HG03469 (cell line): ENCODE measurements around the gene TFAP2A.

ENCODE experiments used
- ATAC-seq: cut with Tn5 transposase; IDR thresholded peaks from one replicate; pipeline ENCODE4 v1.9.1; 2021; ENCODE audit warnings: mild to moderate bottlenecking, moderate library complexity, moderate number of reproducible peaks; ENCODE audit not compliant: unreplicated experiment

Gene TFAP2A

DNA sequence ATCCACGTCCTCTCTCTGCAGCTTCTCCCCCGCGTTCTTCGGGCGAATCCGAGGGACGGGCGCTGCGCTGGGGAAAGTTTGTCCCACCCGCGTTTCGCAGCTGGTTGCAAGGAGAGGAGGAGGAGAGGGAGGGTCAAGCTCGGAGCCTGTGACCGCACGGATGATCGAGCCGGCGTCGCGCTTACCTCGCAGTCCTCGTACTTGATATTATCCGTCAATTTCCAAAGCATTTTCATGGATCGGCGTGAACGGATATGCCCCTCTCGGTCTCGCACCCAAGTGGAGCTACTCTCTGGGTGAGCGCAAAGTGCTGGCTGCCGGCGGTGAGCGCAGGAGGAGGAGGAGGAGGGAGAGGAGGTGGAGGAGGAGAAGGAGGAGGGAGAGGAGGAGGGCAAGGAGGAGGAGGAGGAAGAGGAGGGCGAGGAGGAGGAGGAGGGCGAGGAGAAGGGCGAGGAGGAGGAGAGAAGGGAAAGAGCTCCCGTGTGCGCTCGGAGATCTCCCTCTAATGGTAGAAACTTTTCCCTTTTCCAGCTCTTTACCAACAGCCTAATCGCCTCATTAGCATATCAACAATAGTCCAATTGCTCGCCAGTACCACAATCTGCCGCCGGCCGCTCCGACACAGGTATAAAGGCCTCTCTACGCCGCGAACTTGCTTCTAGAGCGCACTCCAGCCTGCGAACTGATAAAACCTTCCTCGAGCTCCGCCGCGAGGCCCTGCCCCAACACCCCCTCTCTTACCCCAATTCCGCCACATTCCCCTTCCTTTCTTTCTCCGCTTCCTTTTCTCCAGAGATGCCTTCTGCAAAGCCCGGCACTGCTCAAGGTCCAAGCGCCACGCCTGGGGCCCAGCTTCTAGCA, at the start of gene TFAP2A:
TFAP2A (minus strand) TSS at position 319 of the 861 bp plus-strand sequence; CDS start at position 236, 83 bp downstream.
- no peak for ATAC-seq

DNA sequence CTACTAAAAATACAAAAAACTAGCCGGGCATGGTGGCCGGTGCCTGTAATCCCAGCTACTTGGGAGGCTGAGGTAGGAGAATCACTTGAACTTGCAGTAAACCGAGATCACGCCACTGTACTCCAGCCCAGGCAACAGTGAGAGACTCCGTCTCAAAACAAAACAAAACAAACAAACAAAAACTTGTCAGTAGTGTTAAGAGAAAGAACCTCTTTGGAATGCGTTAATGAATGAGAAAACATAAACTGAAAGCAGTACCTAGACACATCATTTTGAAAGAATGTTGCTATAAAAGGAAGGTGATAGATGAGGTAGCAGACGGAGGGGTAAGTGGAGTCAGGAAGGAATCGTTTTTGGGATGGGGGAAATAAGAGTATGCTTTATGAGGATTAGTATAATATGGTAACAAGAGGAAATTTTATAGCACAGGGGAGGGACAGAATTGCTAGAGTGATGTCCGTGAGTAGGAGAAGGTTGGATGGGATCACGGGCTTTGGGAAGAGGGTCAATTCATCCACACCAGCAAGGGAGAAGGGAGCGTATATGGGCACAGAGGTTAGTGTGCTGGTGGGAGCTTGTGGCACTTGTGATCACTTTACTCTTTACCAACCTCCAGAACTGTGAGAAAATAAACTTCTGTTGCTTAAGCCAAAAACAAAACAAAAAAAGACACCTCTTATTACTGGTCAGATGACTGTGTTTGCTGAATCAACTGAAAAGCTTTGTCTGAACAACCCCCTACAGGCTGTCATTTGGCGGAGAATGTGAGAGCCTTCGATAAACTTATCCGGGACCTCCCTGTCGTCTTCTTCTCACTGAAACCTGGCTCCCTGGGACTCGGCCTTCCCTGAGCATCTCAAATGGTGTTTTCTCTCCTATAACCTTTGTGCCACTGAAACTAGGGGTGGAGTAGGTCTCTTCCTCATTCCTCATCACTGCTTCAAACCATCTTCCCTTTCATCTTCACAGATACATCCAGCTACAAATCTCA, 48.9 kb upstream of the TFAP2A start:
- no peak for ATAC-seq

DNA sequence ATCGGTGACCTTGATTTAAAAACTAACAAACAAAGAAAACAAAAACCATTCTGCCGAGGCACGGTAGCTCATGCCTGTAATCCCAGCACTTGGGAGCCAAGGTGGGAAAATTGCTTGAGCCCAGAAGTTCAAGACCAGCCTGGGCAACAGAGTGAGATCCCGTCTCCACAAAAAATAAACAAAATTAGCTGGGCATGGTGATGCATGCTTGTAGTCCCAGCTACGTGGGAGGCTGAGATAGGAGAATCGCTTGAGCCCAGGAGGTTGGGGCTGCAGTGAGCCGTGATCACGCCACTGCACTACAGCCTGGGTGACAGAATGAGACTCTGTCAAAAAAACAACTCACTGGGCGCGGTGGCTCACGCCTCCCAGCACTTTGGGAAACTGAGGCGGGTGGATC, 48.2 kb upstream of the TFAP2A start:
- ATAC-seq: no peak

DNA sequence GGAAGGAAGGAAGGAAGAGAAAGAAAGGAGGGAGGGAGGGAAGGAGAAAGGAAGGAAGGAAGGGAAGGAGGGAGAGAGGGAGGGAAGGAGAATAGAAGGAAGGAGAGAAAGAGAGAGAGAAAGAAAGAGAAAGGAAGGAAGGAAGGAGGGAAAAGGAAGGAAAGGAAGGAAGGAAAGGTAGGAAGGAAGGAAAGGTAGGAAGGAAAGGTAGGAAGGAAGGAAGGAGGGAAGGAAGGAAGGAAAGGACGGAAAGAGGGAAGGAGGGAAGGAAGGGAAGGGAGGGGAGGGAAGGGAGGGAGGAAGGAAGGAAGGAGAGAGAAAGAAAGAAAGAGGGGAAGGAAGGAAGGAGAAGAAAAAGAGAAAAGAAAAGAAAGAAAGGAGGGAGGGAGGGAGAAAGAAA, 47.0 kb upstream of the TFAP2A start:
- no peak for ATAC-seq

DNA sequence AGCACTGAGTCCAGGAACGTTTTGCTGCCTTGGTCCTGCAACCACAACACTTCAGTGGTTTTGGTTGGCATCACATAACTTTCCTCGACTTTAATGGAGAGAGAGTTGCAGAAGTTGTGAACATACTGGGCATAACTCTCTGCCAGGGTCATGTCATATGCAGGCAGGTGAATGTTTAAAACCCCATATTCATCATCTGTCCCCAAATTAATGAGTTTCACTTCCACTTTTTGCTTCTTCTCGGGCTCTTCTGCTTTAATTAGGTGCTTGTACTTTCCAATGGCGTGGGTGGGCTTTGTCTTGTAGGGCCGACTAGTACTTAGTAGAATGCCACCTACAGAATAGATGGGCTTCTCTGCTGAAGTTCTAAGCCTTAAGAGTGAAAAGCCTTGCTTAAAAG, 45.2 kb upstream of the TFAP2A start:
- peak; percentile 96 for ATAC-seq

DNA sequence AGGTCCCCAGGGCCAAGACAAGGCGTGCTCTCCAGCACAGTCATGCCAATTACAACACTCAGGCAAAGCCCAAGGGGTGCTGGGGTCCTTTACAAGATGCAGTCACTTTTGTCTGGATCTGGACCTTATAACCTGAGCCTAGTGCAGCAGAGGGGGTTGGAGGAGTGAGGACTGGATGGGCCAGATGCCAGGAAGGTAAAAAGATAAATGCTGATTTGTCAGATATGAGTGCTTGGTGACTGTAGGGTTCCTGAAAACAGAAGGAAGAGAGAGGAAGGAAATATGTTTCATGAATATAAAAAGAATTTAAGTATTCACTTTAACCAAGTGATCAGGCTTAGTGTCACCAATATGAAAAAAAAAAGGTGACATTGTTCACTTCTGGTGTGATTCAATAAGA, 43.4 kb upstream of the TFAP2A start:
- no peak for ATAC-seq

DNA sequence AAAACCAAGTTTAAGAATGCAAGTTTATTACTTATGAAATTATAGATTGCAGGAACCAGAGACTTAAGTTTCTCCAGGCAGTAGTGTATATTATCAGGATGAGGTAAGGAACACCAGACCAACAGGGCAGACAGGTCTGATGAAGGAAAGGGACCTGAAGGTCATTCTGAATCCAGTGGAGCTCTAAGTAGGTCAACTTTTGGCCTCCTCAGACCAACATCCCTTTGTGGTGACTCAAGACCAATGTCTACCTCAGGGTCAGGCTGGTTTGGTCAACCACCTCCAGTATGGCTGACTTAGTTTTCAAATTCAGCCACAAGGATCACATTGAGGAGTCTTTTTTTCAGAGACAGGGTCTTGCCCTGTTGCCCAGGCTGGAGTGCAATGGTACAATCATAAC, 38.7 kb upstream of the TFAP2A start:
- ATAC-seq: no peak

DNA sequence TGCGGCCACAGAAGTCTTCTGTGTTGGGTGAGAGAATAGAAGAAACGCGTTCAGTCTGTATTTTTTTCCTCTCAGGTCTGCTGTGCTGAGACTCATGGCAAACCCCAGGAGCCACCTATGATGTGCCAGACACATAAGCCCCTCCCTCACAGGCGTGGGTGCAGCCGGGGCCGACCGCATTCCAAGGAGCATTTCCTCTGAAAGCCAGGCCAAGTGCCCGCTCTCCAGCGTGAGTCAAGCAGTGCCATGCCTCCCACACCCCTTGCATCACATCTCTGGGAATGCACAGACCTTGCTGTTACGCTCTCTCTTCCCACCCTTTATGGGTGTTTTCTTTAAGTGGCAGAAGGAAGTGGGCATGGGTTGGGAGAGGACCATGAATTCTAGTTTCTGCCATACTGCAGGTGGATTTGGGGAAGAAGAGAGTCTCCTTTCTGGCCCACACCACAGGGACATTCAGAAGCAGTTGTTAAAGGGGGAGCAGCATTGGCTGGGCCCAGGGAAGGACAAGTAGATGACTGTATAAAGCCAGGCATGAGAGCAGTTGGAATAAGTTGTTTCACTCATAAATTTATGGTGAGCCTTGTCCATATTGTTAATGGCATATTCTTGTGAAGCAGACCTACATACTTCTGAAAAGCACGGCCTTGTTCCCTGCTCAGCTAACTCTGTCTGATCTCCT, 37.1 kb upstream of the TFAP2A start:
- no peak for ATAC-seq

DNA sequence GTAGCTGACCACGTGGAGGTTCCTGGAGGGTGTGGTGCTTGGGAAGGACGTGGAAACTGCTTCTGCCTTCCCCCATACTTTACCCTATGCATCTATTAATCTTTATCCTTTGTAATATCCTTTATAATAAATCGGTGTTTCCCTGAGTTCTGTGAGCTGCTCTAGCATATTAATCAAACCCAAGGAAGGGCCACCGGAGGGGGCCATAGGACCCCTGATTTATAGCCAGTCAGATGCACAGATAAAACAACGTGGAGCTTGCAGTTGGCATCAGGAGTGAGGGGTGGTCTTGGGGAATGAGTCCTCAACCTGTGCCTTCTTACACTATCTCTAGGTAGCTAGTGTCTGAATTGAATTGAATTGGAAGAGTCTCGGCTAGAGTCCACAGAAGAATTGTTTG, 36.5 kb upstream of the TFAP2A start:
- no peak for ATAC-seq

DNA sequence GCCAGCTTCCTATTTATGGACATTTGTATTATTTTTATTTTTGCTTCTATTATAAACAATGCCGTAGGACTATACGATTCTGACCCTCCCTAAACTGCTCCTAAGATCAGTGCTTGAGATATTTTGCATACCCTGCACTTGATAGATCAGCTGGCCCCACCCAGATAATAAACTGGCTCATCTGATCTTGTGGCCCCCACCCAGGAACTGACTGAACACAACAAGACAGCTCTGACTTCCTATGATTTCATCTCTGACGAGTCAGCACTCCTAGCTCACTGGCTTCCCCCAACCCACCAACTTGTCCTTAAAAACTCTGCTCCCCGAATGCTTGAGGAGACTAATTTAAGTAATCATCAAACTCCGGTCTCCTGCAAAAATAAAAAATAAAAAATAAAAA, 34.9 kb upstream of the TFAP2A start:
- no peak for ATAC-seq

DNA sequence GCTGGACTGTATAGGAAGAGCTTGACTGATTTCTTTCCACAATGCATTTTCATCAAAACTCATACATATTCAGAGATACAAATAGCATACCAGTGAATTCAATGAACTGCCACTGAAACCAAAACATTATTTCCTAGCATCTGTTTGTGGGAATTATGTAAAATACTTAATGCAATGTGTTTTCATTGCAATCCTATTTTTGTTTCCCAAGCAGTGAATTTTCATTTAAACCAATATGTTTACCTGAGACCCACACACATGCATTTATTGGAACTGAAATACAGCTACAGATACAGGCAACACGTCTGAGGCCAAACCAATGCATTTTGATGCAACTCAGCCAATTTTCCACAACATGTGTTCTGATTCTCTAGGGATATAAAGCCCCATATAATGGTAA, 33.2 kb upstream of the TFAP2A start:
- ATAC-seq: no peak

DNA sequence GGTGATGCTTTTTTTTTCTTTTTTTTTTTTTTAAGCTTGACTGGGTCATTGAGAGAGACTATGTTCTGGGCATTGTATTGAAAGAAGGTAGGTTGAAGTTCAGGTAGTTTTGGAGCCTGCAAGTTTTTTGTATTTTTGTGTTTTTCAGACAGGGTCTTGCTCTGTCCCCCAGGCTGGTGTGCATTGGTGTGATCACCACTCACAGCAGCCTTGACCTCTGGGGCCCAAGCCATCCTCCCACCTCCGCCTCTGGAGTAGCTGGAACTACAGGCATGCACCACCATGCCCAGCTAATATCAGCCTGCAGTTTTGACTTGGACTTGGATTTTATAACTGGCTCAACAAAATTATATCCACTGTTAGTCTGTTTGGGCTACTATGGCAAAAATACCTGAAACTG, 31.7 kb upstream of the TFAP2A start:
- ATAC-seq: no peak

DNA sequence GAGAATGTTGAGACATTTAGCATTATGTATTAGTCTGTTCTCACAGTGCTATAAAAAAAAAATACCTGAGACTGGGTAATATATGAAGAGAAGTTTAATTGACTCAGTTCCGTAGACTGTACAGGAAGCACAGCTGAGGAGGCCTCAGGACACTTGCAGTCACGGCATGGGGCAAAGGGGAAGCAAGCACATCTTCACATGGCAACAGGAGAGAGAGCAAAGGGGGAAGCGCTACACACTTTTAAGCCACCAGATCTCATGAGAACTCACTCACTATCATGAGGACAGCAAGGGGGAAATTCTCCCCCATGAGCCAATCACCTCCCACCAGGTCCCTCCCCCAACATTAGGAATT, 26.8 kb upstream of the TFAP2A start:
- no peak for ATAC-seq

DNA sequence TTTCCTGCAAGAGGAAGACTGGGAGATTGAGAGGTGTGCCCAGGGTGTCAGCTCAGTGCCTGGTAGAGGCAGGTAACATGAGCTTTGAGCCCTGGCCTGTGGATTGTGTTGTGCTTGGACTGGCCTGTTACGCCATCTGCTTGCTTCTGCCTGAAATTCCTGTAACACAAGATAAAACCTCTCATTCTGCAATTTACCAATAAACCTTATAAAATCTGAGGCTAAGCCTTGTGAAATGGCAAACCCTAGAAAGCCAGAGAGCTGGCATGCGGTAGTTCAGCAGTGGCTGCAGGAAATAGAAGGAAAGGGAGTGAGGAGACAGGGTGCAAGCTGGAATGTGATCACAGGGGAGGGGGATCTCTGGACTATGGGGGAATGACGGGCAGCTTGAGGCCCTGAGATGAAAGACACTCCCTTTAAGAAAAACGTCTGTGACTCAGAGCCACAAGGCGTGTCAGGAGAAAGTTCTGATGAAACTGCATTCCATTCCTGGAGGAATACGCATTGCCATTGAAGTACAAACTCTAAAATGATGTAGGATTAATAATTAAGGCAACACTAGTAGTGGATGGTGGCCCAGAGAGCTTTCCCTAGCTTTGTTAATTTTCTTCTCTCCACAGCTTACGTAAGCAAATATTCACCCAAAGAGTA, 26.3 kb upstream of the TFAP2A start:
- no peak for ATAC-seq

DNA sequence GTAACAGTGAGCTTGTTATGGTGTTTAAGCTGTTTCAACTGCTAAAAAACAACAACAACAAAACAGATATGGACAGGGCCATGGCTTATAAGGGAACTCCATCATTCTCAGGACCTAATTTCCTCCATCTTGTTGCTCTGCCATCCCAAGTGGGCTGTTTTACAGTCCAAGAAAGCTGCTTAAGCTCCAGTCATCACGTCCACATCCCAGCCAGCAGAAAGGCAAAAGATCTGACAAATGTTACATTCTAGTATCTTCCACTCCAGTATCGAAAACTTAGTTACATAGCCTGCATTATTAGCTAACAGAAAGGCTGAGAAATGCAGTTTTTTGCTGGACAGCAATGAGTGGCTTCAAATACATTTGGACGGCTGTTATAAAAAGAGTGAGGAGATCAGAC, 23.0 kb upstream of the TFAP2A start:
- no peak for ATAC-seq

DNA sequence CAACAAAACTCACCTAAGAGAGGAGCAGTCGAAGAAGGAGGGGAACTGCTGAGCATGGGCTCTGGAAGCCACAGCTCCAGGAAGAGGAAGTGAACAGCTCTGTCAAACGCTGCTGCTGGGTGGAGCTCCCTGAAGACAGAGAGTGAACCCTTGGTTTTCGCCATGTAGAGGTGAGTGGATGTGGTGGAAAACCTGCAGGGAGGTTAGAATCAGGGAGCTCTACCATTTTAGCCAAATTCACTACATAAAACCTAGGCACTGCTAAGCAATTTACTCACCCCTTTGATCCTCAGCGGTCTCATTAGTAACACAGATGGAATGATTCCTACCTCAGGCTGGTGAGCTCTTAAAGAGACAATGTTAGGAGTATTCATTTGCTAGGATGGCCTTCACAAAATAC, 19.4 kb upstream of the TFAP2A start:
- ATAC-seq: no peak

DNA sequence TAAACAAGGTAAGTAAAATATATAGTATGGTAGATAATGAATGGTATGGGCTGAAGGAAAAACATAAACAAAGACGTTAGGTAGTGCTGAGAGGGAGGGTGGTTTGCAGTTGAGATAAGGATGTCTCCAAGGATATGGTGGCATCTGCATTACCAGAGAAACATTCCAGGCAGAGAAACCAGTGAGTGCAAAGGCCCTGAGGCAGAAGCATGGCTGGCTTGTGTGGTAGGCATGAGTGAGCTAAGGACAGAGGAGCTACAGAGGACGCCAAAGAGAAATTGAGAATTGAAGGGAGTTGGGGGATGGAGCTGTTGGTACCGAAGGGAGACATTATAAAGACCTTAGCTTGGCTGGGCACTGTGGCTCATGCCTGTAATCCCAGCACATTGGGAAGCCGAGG, 18.4 kb upstream of the TFAP2A start:
- ATAC-seq: no peak

DNA sequence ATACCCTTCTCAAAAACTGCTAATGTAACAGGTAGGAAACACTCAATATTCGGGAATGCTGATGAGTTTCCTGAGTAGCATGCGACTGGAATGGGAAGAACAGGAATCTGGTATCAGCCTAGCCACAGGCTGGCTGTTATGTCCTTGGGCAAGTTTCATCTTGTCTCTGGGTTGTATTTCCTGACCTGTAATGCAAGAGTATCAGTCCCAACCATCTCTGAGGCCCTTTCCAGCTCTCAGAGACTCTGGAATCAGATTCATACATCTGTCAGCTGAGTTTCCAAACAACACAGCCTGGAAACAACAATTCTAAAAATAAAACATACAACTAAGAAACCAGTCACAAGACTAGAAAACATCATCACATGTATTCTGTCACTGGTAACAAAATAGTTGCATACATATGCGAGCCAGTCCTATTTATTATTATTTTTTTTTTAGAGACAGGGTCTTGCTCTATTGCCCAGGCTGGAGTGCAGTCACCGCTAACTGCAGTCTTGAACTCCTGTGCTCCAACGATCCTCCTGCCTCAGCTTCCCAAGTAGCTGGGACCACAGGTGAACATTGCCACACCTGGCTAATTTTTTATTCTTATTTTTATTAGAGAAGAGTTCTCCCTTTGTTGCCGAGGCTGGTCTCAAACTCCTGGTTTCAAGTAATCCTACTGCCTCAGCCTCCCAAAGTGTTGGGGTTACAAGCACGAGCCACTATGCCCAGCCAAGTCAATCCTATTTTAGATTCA, 16.7 kb upstream of the TFAP2A start:
- no peak for ATAC-seq

DNA sequence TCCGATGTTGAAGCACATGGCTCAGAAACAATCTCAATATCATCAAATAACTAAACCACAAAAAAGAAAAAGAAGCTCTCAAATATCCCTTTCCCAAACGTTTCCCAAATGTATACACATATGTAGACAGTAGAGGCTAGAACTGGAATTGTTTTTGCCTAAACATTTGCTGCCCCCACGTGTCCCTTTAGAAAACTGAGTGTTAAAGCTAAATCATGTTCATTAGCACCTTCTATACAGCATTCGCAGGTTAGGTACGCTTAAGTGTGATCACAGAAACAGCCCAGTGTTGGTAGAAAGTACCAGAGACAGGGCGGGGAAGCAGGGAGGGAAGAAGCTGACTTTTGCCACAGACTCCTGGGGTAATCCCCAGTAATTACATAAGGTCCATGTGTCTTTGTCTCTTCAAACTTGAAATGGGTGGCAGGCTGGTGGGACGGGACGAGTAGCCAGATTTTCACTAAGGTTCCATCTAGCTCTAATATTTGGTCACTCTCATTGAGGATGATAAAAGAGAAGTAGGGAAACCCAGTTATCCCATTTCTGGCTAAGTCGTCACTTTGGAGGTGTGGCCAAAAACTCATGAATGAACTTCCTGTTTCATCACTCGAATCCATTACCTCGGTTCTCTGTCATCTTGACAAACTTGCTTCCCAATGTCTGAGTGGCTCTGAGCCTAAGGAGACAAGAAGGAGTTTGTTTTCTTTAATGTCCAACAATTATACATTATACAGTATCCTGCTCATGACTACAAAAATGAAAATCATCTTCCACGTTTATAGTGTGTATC, 15.0 kb upstream of the TFAP2A start:
- peak; percentile 45 for ATAC-seq
